DND-41 (cell line): ENCODE results near the gene MDH2.

Experiments used
- ATAC-seq: fragments of 200-7000 bp; cut with Tn5 transposase; 3 replicates; pipeline ENCODE4 v1.9.1; 2021; ENCODE audit warnings: low read depth; ENCODE audit not compliant: insufficient read depth
- DNase-seq: peaks from one replicate; pipeline ENCODE4 v3.0.0-alpha.2; 2020
- H2AFZ ChIP-seq: 2 replicates; pipeline ENCODE4 v1.6.0; 2012; ENCODE audit warnings: low read depth, low read length
- H3K27ac ChIP-seq: 2 replicates; pipeline ENCODE4 v1.5.1; 2012; ENCODE audit warnings: low read length, inconsistent platforms
- H3K27me3 ChIP-seq: fragments of 200-600 bp; sonication (generic); 2 replicates; pipeline ENCODE4 v1.6.0; 2012; ENCODE audit warnings: low read length, mild to moderate bottlenecking, inconsistent platforms; ENCODE audit not compliant: insufficient read depth, poor library complexity
- H3K36me3 ChIP-seq: 2 replicates; pipeline ENCODE4 v1.5.1; 2012; ENCODE audit warnings: low read length, inconsistent platforms; ENCODE audit not compliant: insufficient read depth
- H3K4me1 ChIP-seq: 2 replicates; pipeline ENCODE4 v1.5.1; 2012; ENCODE audit warnings: mild to moderate bottlenecking, low read length; ENCODE audit not compliant: insufficient read depth
- H3K4me2 ChIP-seq: 2 replicates; pipeline ENCODE4 v1.6.0; 2012; ENCODE audit warnings: mild to moderate bottlenecking, moderate library complexity, low read length, inconsistent platforms; ENCODE audit not compliant: insufficient read depth
- H3K4me3 ChIP-seq, 2 experiments: fragments of 200-600 bp in 1 of 2; shearing (Covaris generic) in 1 of 2; 2 replicates each; pipeline ENCODE4 v1.5.1; 2012 to 2016; ENCODE audit warnings: inconsistent platforms in 2 of 2, low read length in 2 of 2, mild to moderate bottlenecking in 2 of 2, low read depth in 1 of 2, moderate library complexity in 1 of 2
- H3K79me2 ChIP-seq: 2 replicates; pipeline ENCODE4 v1.6.0; 2012; ENCODE audit warnings: low read length, inconsistent platforms; ENCODE audit not compliant: insufficient read depth
- H3K9ac ChIP-seq: 2 replicates; pipeline ENCODE4 v1.6.0; 2012; ENCODE audit warnings: low read depth, mild to moderate bottlenecking, inconsistent platforms, low read length, moderate library complexity
- H3K9me3 ChIP-seq: 2 replicates; pipeline ENCODE4 v1.5.1; 2012; ENCODE audit warnings: low read length, moderate library complexity, mild to moderate bottlenecking, inconsistent platforms; ENCODE audit not compliant: insufficient read depth, severe bottlenecking
- H4K20me1 ChIP-seq: 2 replicates; pipeline ENCODE4 v1.6.0; 2012; ENCODE audit warnings: low read length; ENCODE audit not compliant: insufficient read depth
- CTCF ChIP-seq: IDR thresholded peaks from 2 replicates; pipeline ENCODE4 v1.5.1; 2012; ENCODE audit warnings: borderline replicate concordance, low read length, moderate library complexity, mild to moderate bottlenecking; ENCODE audit not compliant: poor library complexity, severe bottlenecking; ENCODE audit errors: extremely low read depth
- EZH2 ChIP-seq: IDR thresholded peaks from 3 replicates; pipeline ENCODE4 v1.6.1; 2012; ENCODE audit warnings: borderline replicate concordance, low read depth, mild to moderate bottlenecking, moderate library complexity, low read length, inconsistent platforms; ENCODE audit not compliant: severe bottlenecking

Gene MDH2

GRCh38 chr7:76031964-76032363 lies 15.9 kb upstream of the MDH2 start:
- H3K4me2 ChIP-seq, result no peak overlapping the region
- DNase-seq, result no peak
- TF ChIP-seq EZH2 (no peak), CTCF (no peak)
- H3K27me3 ChIP-seq, result no peaks in the 10 kb centered on the region
- no peak overlapping the region for H3K9ac ChIP-seq
- no peaks in the 10 kb centered on the region for H3K9me3 ChIP-seq
- H3K4me1 ChIP-seq, result no peaks in the 10 kb centered on the region
- no peaks in the 10 kb centered on the region; the same call in none of the 2 replicates for H4K20me1 ChIP-seq
- H3K36me3 ChIP-seq, result no peaks in the 10 kb centered on the region
- no peaks in the 10 kb centered on the region for H3K79me2 ChIP-seq
- H3K27ac ChIP-seq, result no peak overlapping the region
- H2AFZ ChIP-seq, result no peak overlapping the region
- H3K4me3 ChIP-seq, result no peak overlapping the region
- ATAC-seq, result no peak

- no peak overlapping the region for H3K4me3 ChIP-seq
- peaks cover 9% of the 10 kb centered on the region; the same call in 1 of the 2 replicates for H3K36me3 ChIP-seq
- no peak overlapping the region for H3K9ac ChIP-seq
- DNase-seq, result no peak
- no peak overlapping the region for H2AFZ ChIP-seq
- H3K4me2 ChIP-seq, result no peak overlapping the region
- no peaks in the 10 kb centered on the region for H3K4me1 ChIP-seq
- no peak for ATAC-seq
- no peaks in the 10 kb centered on the region for H3K27me3 ChIP-seq
- H3K9me3 ChIP-seq, result no peaks in the 10 kb centered on the region
- no peak overlapping the region for H3K27ac ChIP-seq
- no peak for TF ChIP-seq CTCF
- no peak for TF ChIP-seq EZH2
- no peaks in the 10 kb centered on the region; the same call in none of the 2 replicates for H4K20me1 ChIP-seq
- no peaks in the 10 kb centered on the region for H3K79me2 ChIP-seq
Observed at GRCh38 chr7:76037310-76037709, 10.6 kb upstream of the MDH2 start.

GRCh38 chr7:76040126-76040525 lies 7.8 kb upstream of the MDH2 start:
- no peak for TF ChIP-seq CTCF
- no peak for TF ChIP-seq EZH2
- no peaks in the 10 kb centered on the region for H3K9me3 ChIP-seq
- no peak overlapping the region for H3K4me3 ChIP-seq
- no peaks in the 10 kb centered on the region for H3K27me3 ChIP-seq
- H3K79me2 ChIP-seq, result peaks cover 12% of the 10 kb centered on the region
- no peak overlapping the region for H3K9ac ChIP-seq
- peaks cover 9% of the 10 kb centered on the region for H3K36me3 ChIP-seq
- H3K4me2 ChIP-seq, result no peak overlapping the region
- peaks cover 2% of the 10 kb centered on the region; the same call in 1 of the 2 replicates for H3K4me1 ChIP-seq
- H2AFZ ChIP-seq, result no peak overlapping the region
- H4K20me1 ChIP-seq, result peaks cover 5% of the 10 kb centered on the region; the same call in 1 of the 2 replicates
- no peak overlapping the region for H3K27ac ChIP-seq
- DNase-seq, result no peak
- ATAC-seq, result no peak
